Testis (tissue), 3 donors: ENCODE data around the gene TMEM191C. TPM values are rescaled to one million over a fixed set of nuclear protein-coding genes. Genes with fewer than 3 reads are reported as not detected.
"Not testable (repeated sequence)": the region's sequence is repeated elsewhere in the genome, so short reads cannot be mapped to it uniquely, and the experiment has no call there.

ENCODE experiments used
- DNase-seq: peaks from one replicate; pipeline ENCODE4 v3.0.0-alpha.2; 2019
- H3K27ac ChIP-seq, 2 donors: fragments of 200-600 bp; sonication (generic); one replicate each; pipeline ENCODE4 v1.5.1; 2019
- H3K27me3 ChIP-seq: fragments of 200-600 bp; sonication (generic); one replicate; pipeline ENCODE4 v1.5.1; 2019
- H3K36me3 ChIP-seq: fragments of 200-600 bp; sonication (generic); one replicate; pipeline ENCODE4 v1.5.1; 2017; ENCODE audit warnings: low read depth; ENCODE audit errors: missing control alignments
- H3K4me1 ChIP-seq: fragments of 200-600 bp; sonication (generic); one replicate; pipeline ENCODE4 v1.5.1; 2019
- H3K4me3 ChIP-seq, 2 donors: fragments of 200-600 bp; sonication (generic); one replicate each; pipeline ENCODE4 v1.5.1; 2017 to 2019
- H3K9me3 ChIP-seq: fragments of 200-600 bp; sonication (generic); one replicate; pipeline ENCODE4 v1.5.1; 2017
- WGBS, 2 donors: methylation state at CpG; one replicate each; pipeline ENCODE4 v1.1.5; 2018; 5-methylcytosine and 5-hydroxymethylcytosine counted together
- intact Hi-C: fragments of 100-400 bp; cut with DNase I; formaldehyde crosslinking; loops from one replicate; pipeline ENCODE4 v1.15.1; 2023; ENCODE audit warnings: low total_unique reads
- polyA plus RNA-seq: library from polyadenylated mRNA; stranded (reverse); fragments of 350-450 nt; fragmentation: Illumina TruSeq; extraction: RNeasy Lipid Tissue Mini Kit (QIAGEN cat#74804); gene quantifications from one replicate; pipeline ENCODE4 v1.2.3, GENCODE V29; 2014; ENCODE audit warnings: low read depth, low replicate concordance; ENCODE audit not compliant: insufficient read depth
- total RNA-seq, 2 donors: library from RNA; depleted of rRNA; stranded (reverse); fragments of >200 nt; gene quantifications; one replicate each; pipeline ENCODE4 v1.2.3, GENCODE V29; 2016

Gene TMEM191C
- total and polyA plus RNA-seq, 3 donors from 2014 or later = 35.3 to 78.2 (median 54.4) TPM

GRCh38 chr22:21499623-21500506, 32.7 kb downstream of the TMEM191C start:
- DNase-seq, H3K4me3 ChIP-seq, intact Hi-C loops, H3K9me3 ChIP-seq, H3K36me3 ChIP-seq, H3K27me3 ChIP-seq, H3K27ac ChIP-seq, H3K4me1 ChIP-seq: not testable (repeated sequence)
- no CpG with 5 or more reads among the region's 16 CpGs for WGBS, 2 donors

GRCh38 chr22:21510397-21510796, 43.2 kb downstream of the TMEM191C start:
- DNase-seq, H3K36me3 ChIP-seq, H3K27me3 ChIP-seq, H3K4me1 ChIP-seq, intact Hi-C loops, H3K27ac ChIP-seq, H3K4me3 ChIP-seq, H3K9me3 ChIP-seq: not testable (repeated sequence)
- whole genome bisulfite sequencing, 2 donors = no CpG with 5 or more reads among the region's 9 CpGs

GRCh38 chr22:21512022-21512421, 44.8 kb downstream of the TMEM191C start:
- DNase-seq, H3K4me1 ChIP-seq, H3K9me3 ChIP-seq, H3K4me3 ChIP-seq, H3K27ac ChIP-seq, intact Hi-C loops, H3K27me3 ChIP-seq, H3K36me3 ChIP-seq: not testable (repeated sequence)
- WGBS, 2 donors = 75% methylated on average over 2 of the region's 11 CpGs; no CpG with 5 or more reads in 1 of the 2 donors

- H3K27me3 ChIP-seq, H3K9me3 ChIP-seq, H3K4me1 ChIP-seq, H3K36me3 ChIP-seq, H3K27ac ChIP-seq, intact Hi-C loops, H3K4me3 ChIP-seq: not testable (repeated sequence)
- 50% methylated on average over 1 of the region's 12 CpGs; no CpG with 5 or more reads in 1 of the 2 donors for WGBS, 2 donors
- peak; percentile 6 for DNase-seq
Observed at GRCh38 chr22:21514117-21514516, 46.9 kb downstream of the TMEM191C start.

- H3K27me3 ChIP-seq, H3K27ac ChIP-seq, H3K4me3 ChIP-seq, DNase-seq, H3K36me3 ChIP-seq, H3K9me3 ChIP-seq, H3K4me1 ChIP-seq, intact Hi-C loops: not testable (repeated sequence)
- no CpG with 5 or more reads among the region's 9 CpGs for WGBS, 2 donors
Observed at GRCh38 chr22:21515234-21515633, 48.0 kb downstream of the TMEM191C start.

GRCh38 chr22:21516522-21516921, 49.3 kb downstream of the TMEM191C start:
- H3K4me1 ChIP-seq, H3K27ac ChIP-seq, H3K36me3 ChIP-seq, H3K9me3 ChIP-seq, intact Hi-C loops, H3K4me3 ChIP-seq, H3K27me3 ChIP-seq, DNase-seq: not testable (repeated sequence)
- no CpG with 5 or more reads among the region's 22 CpGs for WGBS, 2 donors

- DNase-seq, H3K4me1 ChIP-seq, H3K27me3 ChIP-seq, intact Hi-C loops, H3K36me3 ChIP-seq, H3K27ac ChIP-seq, H3K4me3 ChIP-seq, H3K9me3 ChIP-seq: not testable (repeated sequence)
- WGBS, 2 donors = no CpG with 5 or more reads among the region's 115 CpGs
Observed at GRCh38 chr22:21516970-21517764, 50.0 kb downstream of the TMEM191C start.

Other genes with a start within 250 kb of the TMEM191C start
- 10 to 100 TPM; 12.1 to 16.9 TPM for gene RIMBP3B, start 83.6 kb upstream of the TMEM191C start, total RNA-seq
- 32.9 TPM for gene RIMBP3B, start 83.6 kb upstream of the TMEM191C start, polyA plus RNA-seq
- gene HIC2, start 50.0 kb upstream of the TMEM191C start, total RNA-seq = 10 to 100 TPM; 24.0 to 24.4 TPM
- gene HIC2, start 50.0 kb upstream of the TMEM191C start, polyA plus RNA-seq = 11.1 TPM
- gene RIMBP3C, start 84.1 kb downstream of the TMEM191C start, total RNA-seq = 10 to 100 TPM; 17.5 to 20.8 TPM
- 14.4 TPM for gene RIMBP3C, start 84.1 kb downstream of the TMEM191C start, polyA plus RNA-seq
- gene UBE2L3, start 100.3 kb downstream of the TMEM191C start, total RNA-seq = 10 to 100 TPM; 61.4 to 66.8 TPM
- gene UBE2L3, start 100.3 kb downstream of the TMEM191C start, polyA plus RNA-seq = 63.3 TPM
- gene YDJC, start 162.6 kb downstream of the TMEM191C start, total RNA-seq = 10 to 100 TPM; 36.5 to 37.1 TPM
- 9.9 TPM for gene YDJC, start 162.6 kb downstream of the TMEM191C start, polyA plus RNA-seq
- gene CCDC116, start 165.4 kb downstream of the TMEM191C start, total RNA-seq = 10 to 100 TPM; 16.0 to 28.6 TPM
- gene CCDC116, start 165.4 kb downstream of the TMEM191C start, polyA plus RNA-seq = 54.0 TPM
- gene SDF2L1, start 174.9 kb downstream of the TMEM191C start, total RNA-seq = 10 to 100 TPM; 33.0 to 34.3 TPM
- 23.9 TPM for gene SDF2L1, start 174.9 kb downstream of the TMEM191C start, polyA plus RNA-seq
- gene PPIL2, start 198.6 kb downstream of the TMEM191C start, total RNA-seq = 10 to 100 TPM; 64.6 to 65.3 TPM
- 35.5 TPM for gene PPIL2, start 198.6 kb downstream of the TMEM191C start, polyA plus RNA-seq